ENCODE results near the gene RENBP.

RENBP gene

GRCh38 chrX:153954558-153955227, 10.2 kb upstream of the RENBP start:
- no peak for DNase-seq (ENCODE audit: low read depth in 2 of 2)

GRCh38 chrX:153953892-153954557, 9.6 kb upstream of the RENBP start:
- no peak for DNase-seq (ENCODE audit: low read depth in 2 of 2)

- DNase-seq (ENCODE audit: low read depth in 2 of 2): no peak
Observed at GRCh38 chrX:153953342-153953830, 8.9 kb upstream of the RENBP start.

GRCh38 chrX:153952373-153953026, 8.1 kb upstream of the RENBP start:
- DNase-seq (ENCODE audit: low read depth in 2 of 2): no peak

- no peak for DNase-seq (ENCODE audit: low read depth in 2 of 2)
Observed at GRCh38 chrX:153951683-153952372, 7.4 kb upstream of the RENBP start.

- no peak for DNase-seq (ENCODE audit: low read depth in 2 of 2)
Observed at GRCh38 chrX:153950127-153950526, 5.7 kb upstream of the RENBP start.

- DNase-seq (ENCODE audit: low read depth in 2 of 2): no peak
Observed at GRCh38 chrX:153948847-153949805, 4.7 kb upstream of the RENBP start.

GRCh38 chrX:153948002-153948466, 3.6 kb upstream of the RENBP start:
- no peak for DNase-seq (ENCODE audit: low read depth in 2 of 2)

GRCh38 chrX:153947009-153947769, 2.7 kb upstream of the RENBP start:
- peak in 1 of 2 experiments; percentile 33 for DNase-seq (ENCODE audit: low read depth in 2 of 2)

- DNase-seq (ENCODE audit: low read depth in 2 of 2): no peak
Observed at GRCh38 chrX:153945956-153946943, 1.8 kb upstream of the RENBP start.

- DNase-seq (ENCODE audit: low read depth in 2 of 2): no peak
Observed at GRCh38 chrX:153944800-153945150, 332 bp upstream of the RENBP start.

GRCh38 chrX:153941336-153942252, 2.8 kb downstream of the RENBP start:
- no peak for DNase-seq (ENCODE audit: low read depth in 2 of 2)

- no peak for DNase-seq (ENCODE audit: low read depth in 2 of 2)
Observed at GRCh38 chrX:153939573-153939972, 4.9 kb downstream of the RENBP start.

- DNase-seq (ENCODE audit: low read depth in 2 of 2): no peak
Observed at GRCh38 chrX:153938226-153938786, 6.1 kb downstream of the RENBP start.

- DNase-seq (ENCODE audit: low read depth in 2 of 2): no peak
Observed at GRCh38 chrX:153937056-153937455, 7.4 kb downstream of the RENBP start.

- no peak for DNase-seq (ENCODE audit: low read depth in 2 of 2)
Observed at GRCh38 chrX:153935326-153935851, 9.1 kb downstream of the RENBP start.

GRCh38 chrX:153934762-153935325, 9.6 kb downstream of the RENBP start, which contains the start of gene NAA10:
TSS of gene NAA10 (minus strand) at chrX:153935037. CDS start at chrX:153934904, 133 bp downstream.
- DNase-seq (ENCODE audit: low read depth in 2 of 2): peak in 1 of 2 experiments; percentile 27

Measured in fibroblast of skin of left biceps (primary cell).